Skeletal muscle satellite cell (primary cell): ENCODE data around the gene HARBI1.

Source experiments
- H3K27me3 ChIP-seq: 2 replicates; pipeline ENCODE4 v1.7.0; 2013; ENCODE audit warnings: low read length; ENCODE audit not compliant: control insufficient read depth, insufficient read depth
- H3K36me3 ChIP-seq: 2 replicates; pipeline ENCODE4 v1.7.0; 2013; ENCODE audit warnings: mild to moderate bottlenecking, control low read depth, low read length; ENCODE audit not compliant: insufficient read depth
- H3K4me1 ChIP-seq: 2 replicates; pipeline ENCODE4 v1.7.0; 2013; ENCODE audit warnings: low read length; ENCODE audit not compliant: control insufficient read depth, insufficient read depth
- H3K4me2 ChIP-seq: 2 replicates; pipeline ENCODE4 v1.7.0; 2013; ENCODE audit warnings: mild to moderate bottlenecking, low read length
- H3K4me3 ChIP-seq: 2 replicates; pipeline ENCODE4 v1.7.0; 2013; ENCODE audit warnings: low read length
- H3K9ac ChIP-seq: 2 replicates; pipeline ENCODE4 v1.7.0; 2013; ENCODE audit warnings: mild to moderate bottlenecking, low read depth, low read length, moderate library complexity
- H3K9me3 ChIP-seq: replicated peaks from 2 replicates; pipeline ENCODE4 v1.7.0; 2013; ENCODE audit warnings: mild to moderate bottlenecking, control low read depth, low read length

HARBI1 gene

GRCh38 chr11:46632502-46632901 lies 15.5 kb upstream of the HARBI1 start:
- peaks cover 18% of the 10 kb centered on the region for H3K36me3 ChIP-seq
- no peak overlapping the region for H3K4me2 ChIP-seq
- no peak overlapping the region for H3K9ac ChIP-seq
- H3K4me1 ChIP-seq: no peaks in the 10 kb centered on the region
- no peaks in the 10 kb centered on the region for H3K9me3 ChIP-seq
- no peak overlapping the region for H3K4me3 ChIP-seq
- no peaks in the 10 kb centered on the region for H3K27me3 ChIP-seq

GRCh38 chr11:46631676-46632075 lies 14.6 kb upstream of the HARBI1 start:
- Histone ChIP-seq H3K4me2 (no peak overlapping the region), H3K4me1 (no peaks in the 10 kb centered on the region), H3K9me3 (no peaks in the 10 kb centered on the region), H3K9ac (no peak overlapping the region), H3K27me3 (no peaks in the 10 kb centered on the region), H3K4me3 (no peak overlapping the region), H3K36me3 (peaks cover 18% of the 10 kb centered on the region)

DNA sequence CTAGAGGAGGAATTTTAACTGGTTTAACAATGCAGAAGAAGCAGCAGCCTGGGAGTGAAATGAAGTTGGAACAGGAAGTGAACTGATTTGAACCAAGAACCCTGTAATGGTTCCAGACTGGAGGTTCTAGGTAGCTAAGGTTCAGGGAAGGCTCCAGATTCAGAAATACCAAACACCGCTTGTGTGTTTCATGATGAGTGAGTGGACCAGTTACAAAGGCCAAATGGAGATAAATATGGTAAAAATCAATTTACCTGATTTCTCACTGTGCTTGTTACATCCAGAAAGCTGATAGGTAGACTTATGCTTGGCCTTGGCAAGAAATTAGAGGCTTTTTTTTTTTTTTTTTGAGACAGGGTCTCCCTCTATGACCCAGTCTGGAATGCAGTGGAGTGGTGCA lies 13.2 kb upstream of the HARBI1 start:
- no peaks in the 10 kb centered on the region for H3K4me1 ChIP-seq
- H3K9ac ChIP-seq: no peak overlapping the region
- H3K4me3 ChIP-seq: no peak overlapping the region
- H3K27me3 ChIP-seq: no peaks in the 10 kb centered on the region
- H3K4me2 ChIP-seq: no peak overlapping the region
- H3K9me3 ChIP-seq: no peaks in the 10 kb centered on the region
- H3K36me3 ChIP-seq: peaks cover 24% of the 10 kb centered on the region

DNA sequence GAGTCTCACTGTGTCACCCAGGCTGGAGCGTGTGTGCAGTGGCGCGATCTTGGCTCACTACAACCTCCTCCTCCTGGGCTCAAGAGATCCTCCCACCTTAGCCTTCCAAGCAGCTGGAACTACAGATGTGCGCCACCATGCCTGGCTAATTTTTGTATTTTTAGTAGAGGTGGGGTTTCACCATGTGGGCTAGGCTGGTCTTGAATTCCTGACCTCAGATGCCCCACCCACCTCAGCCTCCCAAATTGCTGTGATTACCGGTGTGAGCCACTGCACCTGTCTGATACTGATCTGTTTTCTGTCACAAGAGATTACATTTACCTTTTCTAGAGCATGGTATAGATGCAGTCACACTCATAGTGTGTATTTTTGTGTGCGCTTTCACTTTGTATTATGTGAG lies 11.9 kb upstream of the HARBI1 start:
- Histone ChIP-seq H3K36me3 (peaks cover 28% of the 10 kb centered on the region), H3K4me1 (no peaks in the 10 kb centered on the region), H3K4me2 (no peak overlapping the region), H3K9ac (no peak overlapping the region), H3K4me3 (no peak overlapping the region), H3K27me3 (no peaks in the 10 kb centered on the region), H3K9me3 (no peaks in the 10 kb centered on the region)

GRCh38 chr11:46625406-46625805 lies 8.4 kb upstream of the HARBI1 start:
- peaks cover 26% of the 10 kb centered on the region for H3K36me3 ChIP-seq
- no peak overlapping the region for H3K9ac ChIP-seq
- no peak overlapping the region for H3K4me3 ChIP-seq
- H3K4me1 ChIP-seq: no peaks in the 10 kb centered on the region
- H3K9me3 ChIP-seq: no peaks in the 10 kb centered on the region
- no peaks in the 10 kb centered on the region for H3K27me3 ChIP-seq
- H3K4me2 ChIP-seq: no peak overlapping the region

- no peaks in the 10 kb centered on the region for H3K27me3 ChIP-seq
- H3K9ac ChIP-seq: peak overlapping the region; percentile 99
- H3K4me1 ChIP-seq: peaks cover 21% of the 10 kb centered on the region
- H3K9me3 ChIP-seq: no peaks in the 10 kb centered on the region
- peak overlapping the region; percentile 56 for H3K4me3 ChIP-seq
- H3K4me2 ChIP-seq: peak overlapping the region; percentile 89
- peaks cover 8% of the 10 kb centered on the region for H3K36me3 ChIP-seq
Measured at GRCh38 chr11:46618837-46619236, 1.8 kb upstream of the HARBI1 start.

DNA sequence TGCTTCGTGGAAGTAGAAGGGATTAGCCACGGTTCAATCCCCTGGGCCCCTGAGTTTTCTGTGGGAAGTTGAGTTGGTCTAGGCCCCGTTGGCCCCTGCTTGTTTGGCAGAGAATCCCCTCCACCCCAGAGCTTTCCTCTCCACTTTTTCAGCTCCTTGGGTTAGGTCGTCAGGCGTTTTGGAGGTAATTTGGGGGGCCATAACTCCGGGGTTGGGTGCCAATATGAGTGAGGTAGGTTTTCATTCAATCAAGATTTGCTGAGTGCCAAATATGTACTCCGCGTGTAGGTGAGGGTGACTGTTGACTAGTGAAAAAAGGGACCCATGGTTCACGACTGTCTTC lies 916 bp upstream of the HARBI1 start:
- Histone ChIP-seq H3K36me3 (peaks cover 8% of the 10 kb centered on the region), H3K9me3 (no peaks in the 10 kb centered on the region), H3K27me3 (no peaks in the 10 kb centered on the region), H3K4me2 (peak overlapping the region; percentile 89), H3K4me1 (peaks cover 21% of the 10 kb centered on the region), H3K4me3 (peak overlapping the region; percentile 95), H3K9ac (peak overlapping the region; percentile 99)

- no peaks in the 10 kb centered on the region for H3K9me3 ChIP-seq
- H3K9ac ChIP-seq: peak overlapping the region; percentile 99
- peaks cover 21% of the 10 kb centered on the region for H3K4me1 ChIP-seq
- H3K4me2 ChIP-seq: peak overlapping the region; percentile 89
- H3K4me3 ChIP-seq: peak overlapping the region; percentile 95
- H3K36me3 ChIP-seq: peaks cover 6% of the 10 kb centered on the region
- H3K27me3 ChIP-seq: no peaks in the 10 kb centered on the region
Measured at GRCh38 chr11:46616551-46617133, 385 bp downstream of the HARBI1 start.

GRCh38 chr11:46615756-46616155 lies 1.3 kb downstream of the HARBI1 start:
- no peaks in the 10 kb centered on the region for H3K27me3 ChIP-seq
- H3K36me3 ChIP-seq: no peaks in the 10 kb centered on the region
- H3K4me1 ChIP-seq: peaks cover 21% of the 10 kb centered on the region
- H3K9me3 ChIP-seq: no peaks in the 10 kb centered on the region
- peak overlapping the region; percentile 89 for H3K4me2 ChIP-seq
- H3K4me3 ChIP-seq: no peak overlapping the region
- no peak overlapping the region for H3K9ac ChIP-seq

- no peaks in the 10 kb centered on the region for H3K27me3 ChIP-seq
- no peaks in the 10 kb centered on the region for H3K36me3 ChIP-seq
- no peak overlapping the region for H3K9ac ChIP-seq
- H3K4me1 ChIP-seq: peaks cover 12% of the 10 kb centered on the region
- no peak overlapping the region for H3K4me3 ChIP-seq
- no peak overlapping the region for H3K4me2 ChIP-seq
- H3K9me3 ChIP-seq: no peaks in the 10 kb centered on the region
Measured at GRCh38 chr11:46612326-46612725, 4.7 kb downstream of the HARBI1 start.

DNA sequence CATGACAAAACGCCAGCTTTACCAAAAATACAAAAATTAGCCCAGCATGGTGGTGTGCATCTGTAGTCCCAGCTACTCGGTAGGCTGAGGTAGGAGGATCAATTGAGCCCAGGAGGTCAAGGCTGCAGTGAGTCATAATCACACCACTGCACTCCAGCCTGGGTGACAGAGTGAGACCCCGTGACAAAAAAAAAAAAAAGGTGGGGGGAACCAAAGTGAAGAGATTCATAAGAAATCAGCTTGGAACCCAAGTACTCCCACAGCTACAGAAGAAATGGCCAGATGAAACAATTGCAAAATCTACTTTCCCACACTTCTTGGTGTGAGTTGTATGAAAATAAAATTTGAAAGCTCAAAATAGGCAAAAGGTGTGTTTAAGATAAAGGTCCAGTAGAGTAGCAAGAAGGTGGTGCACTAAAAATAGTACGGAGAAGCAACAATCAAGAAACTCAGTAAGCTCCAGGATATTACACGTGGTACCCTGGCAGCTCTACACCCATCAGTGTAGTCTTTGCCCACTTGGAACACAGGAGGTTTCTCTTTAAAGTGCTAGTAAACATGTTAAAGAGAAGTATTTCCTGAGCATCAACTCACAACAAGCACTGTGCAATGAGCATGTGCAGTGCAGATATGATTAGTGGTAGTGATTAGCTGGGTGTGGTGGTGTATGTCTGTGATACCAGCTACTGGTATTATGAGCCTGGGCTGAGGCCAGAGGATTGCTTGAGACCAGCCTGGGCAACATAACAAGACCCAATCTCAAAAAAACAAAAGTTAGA lies 5.3 kb downstream of the HARBI1 start:
- H3K27me3 ChIP-seq: no peaks in the 10 kb centered on the region
- no peaks in the 10 kb centered on the region for H3K9me3 ChIP-seq
- H3K4me1 ChIP-seq: peaks cover 12% of the 10 kb centered on the region
- H3K4me3 ChIP-seq: no peak overlapping the region
- H3K9ac ChIP-seq: no peak overlapping the region
- H3K36me3 ChIP-seq: no peaks in the 10 kb centered on the region
- H3K4me2 ChIP-seq: no peak overlapping the region

DNA sequence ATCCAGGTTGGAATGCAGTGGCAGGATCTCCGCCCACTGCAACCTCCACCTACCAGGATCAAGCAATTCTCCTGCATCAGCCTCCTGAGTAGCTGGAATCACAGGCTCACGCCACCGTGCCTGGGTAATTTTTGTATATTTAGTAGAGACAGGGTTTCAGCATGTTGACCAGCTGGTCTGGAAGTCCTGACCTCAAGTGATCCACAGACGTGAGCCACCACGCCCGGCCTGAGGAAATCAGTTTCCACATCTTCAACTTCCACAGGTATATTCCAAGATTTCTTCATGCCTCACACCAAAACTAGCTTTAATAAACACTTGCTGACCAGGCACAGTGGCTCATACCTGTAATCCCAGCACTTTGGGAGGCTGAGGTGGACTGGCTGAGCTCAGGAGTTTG lies 7.6 kb downstream of the HARBI1 start:
- Histone ChIP-seq H3K4me1 (no peaks in the 10 kb centered on the region), H3K4me3 (no peak overlapping the region), H3K9me3 (no peaks in the 10 kb centered on the region), H3K36me3 (no peaks in the 10 kb centered on the region), H3K4me2 (no peak overlapping the region), H3K9ac (no peak overlapping the region), H3K27me3 (no peaks in the 10 kb centered on the region)
